Activated CD4-positive, alpha-beta T cell treated with anti-CD3 and anti-CD28 coated beads, Interleukin-2, Interleukin-6, amounts not matched to agents 100 ng/mL and 50 ng/mL, durations not matched to agents 16 hours and 8 hours (primary cell): ENCODE measurements around the gene GBF1.

Source experiments
- DNase-seq: peaks from one replicate; pipeline ENCODE4 v3.0.0-alpha.2; 2020

The GBF1 gene

GRCh38 chr10:102358712-102359382, 113.5 kb downstream of the GBF1 start:
- peak; percentile 51 for DNase-seq

GRCh38 chr10:102367441-102367840, 122.1 kb downstream of the GBF1 start:
- no peak for DNase-seq

GRCh38 chr10:102368077-102368476, 122.7 kb downstream of the GBF1 start:
- DNase-seq, result no peak

- DNase-seq, result no peak
These were observed 126.0 kb downstream of the GBF1 start for GRCh38 chr10:102371295-102371694.

- DNase-seq, result no peak
These were observed 129.9 kb downstream of the GBF1 start for GRCh38 chr10:102375250-102375649.

GRCh38 chr10:102375867-102376266, 130.5 kb downstream of the GBF1 start:
- DNase-seq, result no peak

GRCh38 chr10:102376901-102377300, 131.6 kb downstream of the GBF1 start:
- DNase-seq, result no peak

- no peak for DNase-seq
These were observed 134.1 kb downstream of the GBF1 start for GRCh38 chr10:102379383-102379782.

GRCh38 chr10:102381983-102382382, 136.7 kb downstream of the GBF1 start:
- no peak for DNase-seq

GRCh38 chr10:102382871-102383270, 137.5 kb downstream of the GBF1 start:
- no peak for DNase-seq

- no peak for DNase-seq
These were observed 138.7 kb downstream of the GBF1 start for GRCh38 chr10:102384053-102384452.

- no peak for DNase-seq
These were observed 139.5 kb downstream of the GBF1 start for GRCh38 chr10:102384606-102385429.

GRCh38 chr10:102389894-102390293, 144.6 kb downstream of the GBF1 start:
- DNase-seq, result no peak

GRCh38 chr10:102392306-102392705, 147.0 kb downstream of the GBF1 start:
- DNase-seq, result no peak

- no peak for DNase-seq
These were observed 148.2 kb downstream of the GBF1 start for GRCh38 chr10:102393411-102394078.

GRCh38 chr10:102394079-102394800, 148.9 kb downstream of the GBF1 start:
- DNase-seq, result peak; percentile 99

- DNase-seq, result peak; percentile 59
These were observed 149.6 kb downstream of the GBF1 start for GRCh38 chr10:102394801-102395399.

- DNase-seq, result peak; percentile 94
These were observed 150.3 kb downstream of the GBF1 start, which contains the start of gene NFKB2 for GRCh38 chr10:102395400-102396316. Gene NFKB2 (plus strand): TSS chr10:102395705. CDS start chr10:102395960, 255 bp downstream.

- DNase-seq, result no peak
These were observed 151.0 kb downstream of the GBF1 start for GRCh38 chr10:102396317-102396650.

GRCh38 chr10:102396730-102397151, 151.4 kb downstream of the GBF1 start:
- DNase-seq, result no peak
